NCI-H1436 treated with DMSO at 0.1 percent for 48 hours (cell line): Measurements from ENCODE around the gene COBLL1.
"Not testable (repeated sequence)": the region's sequence is repeated elsewhere in the genome, so short reads cannot be mapped to it uniquely, and the experiment has no call there.

Experiments
- DNase-seq: peaks from one replicate; lab custom pipeline; 2025; lab: John Stamatoyannopoulos, UW

Gene COBLL1

DNA sequence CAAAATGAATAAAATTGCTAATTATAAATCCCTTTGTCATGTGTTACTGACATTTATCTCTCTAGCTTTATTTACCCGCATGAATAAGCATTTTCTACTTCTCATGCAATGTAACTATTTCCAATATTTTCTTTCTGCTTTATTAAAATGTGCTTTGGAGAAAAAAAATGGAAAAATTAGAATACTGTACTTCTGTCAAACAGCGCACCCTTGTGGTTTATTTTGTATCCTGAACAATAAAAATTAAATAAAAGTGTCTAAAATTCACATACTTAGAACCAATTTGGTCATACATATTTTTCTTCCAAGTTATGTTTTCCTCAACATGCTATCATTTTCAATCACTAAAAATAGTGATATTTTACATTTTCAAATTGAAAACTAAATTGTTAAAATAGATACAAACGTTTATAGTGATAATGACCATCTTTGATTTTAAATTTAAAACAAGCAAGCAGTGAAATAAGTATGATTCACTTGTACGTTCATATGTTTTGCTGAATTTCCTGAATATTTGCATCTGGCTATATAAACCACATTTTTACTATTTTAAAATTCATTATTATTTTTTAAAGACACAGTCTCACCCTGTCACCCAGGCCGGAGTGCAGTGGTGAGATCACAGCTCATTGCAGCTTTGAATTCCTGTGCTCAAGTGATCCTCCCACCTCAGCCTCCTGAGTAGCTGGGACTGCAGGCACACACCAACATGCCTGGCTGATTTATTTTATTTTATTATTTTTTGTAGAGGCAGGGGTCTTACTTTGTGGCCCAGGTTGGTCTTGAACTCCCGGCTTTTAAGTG lies 124.4 kb downstream of the COBLL1 start:
- no peak for DNase-seq

- DNase-seq, result no peak
Measured at GRCh38 chr2:164714471-164714870, 127.2 kb downstream of the COBLL1 start.

DNA sequence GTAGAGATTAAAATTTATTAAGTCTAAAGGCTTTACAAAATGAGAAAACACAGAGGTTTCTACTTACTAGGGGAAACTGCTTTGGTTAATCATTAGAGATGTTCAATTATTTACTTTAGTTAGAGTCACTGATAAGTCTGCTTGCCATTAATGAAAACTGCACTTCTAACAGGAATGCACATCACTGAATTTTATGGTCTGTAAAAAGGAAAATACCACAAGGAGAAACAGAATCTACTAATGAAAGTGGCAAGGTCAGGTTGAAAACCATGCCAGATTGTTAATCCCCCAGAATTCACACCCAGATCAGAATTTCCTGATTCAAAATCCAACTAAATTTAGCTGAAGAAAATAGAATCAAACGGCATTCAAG lies 129.9 kb downstream of the COBLL1 start:
- DNase-seq, result no peak

DNA sequence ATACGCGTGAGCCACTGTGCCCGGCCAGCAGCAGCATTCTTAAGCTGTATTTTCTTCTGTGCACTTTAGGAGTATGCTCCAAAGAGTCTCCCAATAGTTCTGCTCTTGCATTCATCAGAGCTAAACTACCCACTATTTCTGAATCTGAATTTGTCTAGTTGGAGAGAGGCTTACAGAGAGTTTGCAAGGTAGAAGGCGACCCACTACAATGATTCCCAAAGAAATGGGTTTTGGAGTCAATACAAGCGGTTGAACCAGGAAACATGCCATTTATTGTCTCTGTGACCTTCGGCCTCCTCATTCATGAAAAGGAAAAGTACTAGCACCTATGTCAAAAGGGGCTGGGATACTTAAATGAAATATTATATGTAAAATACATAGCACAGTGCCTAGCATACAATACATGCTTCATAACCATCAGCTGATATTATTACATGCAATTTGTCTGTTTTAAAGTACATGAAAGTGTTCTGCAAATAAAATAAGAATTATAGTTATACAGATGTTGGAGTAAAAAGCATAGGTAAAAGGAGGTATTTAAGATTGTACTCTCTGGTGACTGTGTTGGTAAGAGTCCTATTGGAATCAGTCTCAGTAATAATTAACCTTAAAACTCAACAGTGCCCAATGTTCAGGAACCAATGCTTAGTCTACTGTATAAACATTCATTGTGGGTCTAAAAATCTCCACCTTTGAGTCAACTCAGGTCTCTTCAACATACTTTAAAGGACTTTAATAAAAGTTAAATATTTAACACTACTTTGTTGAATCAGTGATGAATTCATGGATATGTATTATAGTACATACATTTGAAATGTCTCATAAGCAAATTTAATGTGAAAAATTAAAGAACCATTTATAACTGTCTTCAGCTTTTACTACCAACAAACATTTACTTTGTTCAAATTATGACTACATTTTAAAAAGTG lies 130.5 kb downstream of the COBLL1 start:
- no peak for DNase-seq

DNA sequence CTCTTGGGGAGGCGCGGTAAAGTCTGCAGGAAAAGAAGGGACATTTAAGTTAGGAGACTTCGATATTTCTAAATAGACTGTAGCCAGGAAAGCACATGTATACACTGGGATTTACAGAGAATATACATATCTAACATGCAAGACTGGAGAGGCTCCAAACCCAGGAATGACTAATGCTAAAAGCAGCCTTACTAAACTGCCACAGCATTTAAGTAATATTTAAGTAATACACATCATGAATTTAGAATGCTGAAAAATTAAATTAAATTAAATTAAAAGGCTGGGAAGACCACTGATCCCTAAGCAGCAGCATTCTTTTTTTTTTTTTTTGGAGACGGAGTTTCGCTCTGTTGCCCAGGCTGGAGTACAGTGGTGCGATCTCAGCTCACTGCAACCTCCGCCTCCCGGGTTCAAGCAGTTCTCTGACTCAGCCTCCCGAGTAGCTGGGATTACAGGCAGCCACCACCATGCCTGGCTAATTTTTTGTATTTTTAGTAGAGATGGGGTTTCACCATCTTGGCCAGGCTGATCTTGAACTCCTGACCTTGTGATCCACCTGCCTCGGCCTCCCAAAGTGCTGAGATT lies 131.3 kb downstream of the COBLL1 start:
- DNase-seq, result not testable (repeated sequence)

- DNase-seq, result no peak
Measured at GRCh38 chr2:164706522-164706921, 135.1 kb downstream of the COBLL1 start.

GRCh38 chr2:164705412-164706167 lies 136.0 kb downstream of the COBLL1 start:
- DNase-seq, result no peak

- no peak for DNase-seq
Measured at GRCh38 chr2:164703915-164704706, 137.5 kb downstream of the COBLL1 start.

GRCh38 chr2:164701565-164701964 lies 140.1 kb downstream of the COBLL1 start:
- DNase-seq, result no peak

- no peak for DNase-seq
Measured at GRCh38 chr2:164700390-164700789, 141.2 kb downstream of the COBLL1 start.

DNA sequence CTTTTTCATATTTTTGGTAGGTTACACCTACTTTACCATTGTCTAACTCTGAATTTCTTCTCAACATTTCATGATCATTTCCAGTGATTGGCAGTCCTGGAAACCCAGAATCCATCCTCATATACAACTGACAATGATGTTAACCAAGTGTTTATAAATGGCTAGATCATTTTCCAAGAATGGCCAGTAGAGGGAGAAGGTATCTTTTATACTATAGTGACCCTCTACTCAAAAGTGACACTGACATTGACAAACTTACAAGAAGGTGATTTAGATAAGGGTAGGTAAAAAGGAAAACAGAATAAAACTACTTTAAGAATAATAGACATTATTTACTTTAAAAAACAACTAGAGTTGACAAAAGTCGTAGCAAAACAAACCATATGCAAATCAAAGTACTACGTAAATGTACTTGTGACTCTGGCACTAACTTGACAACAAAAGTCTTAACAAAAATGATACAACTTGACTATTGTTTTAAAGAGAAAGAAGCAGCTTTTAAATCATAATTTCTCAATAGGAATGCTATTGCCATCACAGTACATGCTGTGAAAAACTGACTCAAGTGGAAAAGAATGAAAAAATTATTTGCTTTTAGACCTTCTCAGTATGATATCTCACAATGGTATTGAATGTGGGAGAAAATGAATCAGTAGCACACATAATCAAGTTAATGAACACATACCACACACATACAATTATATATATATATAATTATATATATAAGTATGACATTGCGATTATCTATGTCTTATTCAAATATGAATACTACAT lies 143.7 kb downstream of the COBLL1 start:
- DNase-seq, result no peak

GRCh38 chr2:164696634-164697033 lies 145.0 kb downstream of the COBLL1 start:
- DNase-seq, result no peak

DNA sequence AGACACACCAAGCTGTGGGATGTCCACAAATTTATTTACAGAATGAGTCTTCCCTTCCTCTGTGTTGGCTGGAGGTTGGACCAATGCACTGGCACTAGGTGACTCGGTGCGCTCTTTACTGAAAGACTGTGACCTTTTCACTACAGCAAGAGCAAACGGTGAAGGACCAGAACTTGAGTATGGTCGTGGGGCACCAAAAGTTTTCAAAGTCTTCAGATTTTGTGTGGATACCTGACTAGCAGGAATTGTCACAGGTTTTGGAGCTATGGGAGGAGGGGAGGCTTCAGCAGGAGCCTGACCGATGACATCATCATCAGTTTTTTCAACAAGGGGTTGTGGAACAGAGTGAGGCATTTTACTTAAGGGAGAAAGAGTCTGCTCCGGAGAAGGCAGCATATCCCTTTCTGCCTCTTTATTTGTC lies 147.3 kb downstream of the COBLL1 start:
- no peak for DNase-seq

DNA sequence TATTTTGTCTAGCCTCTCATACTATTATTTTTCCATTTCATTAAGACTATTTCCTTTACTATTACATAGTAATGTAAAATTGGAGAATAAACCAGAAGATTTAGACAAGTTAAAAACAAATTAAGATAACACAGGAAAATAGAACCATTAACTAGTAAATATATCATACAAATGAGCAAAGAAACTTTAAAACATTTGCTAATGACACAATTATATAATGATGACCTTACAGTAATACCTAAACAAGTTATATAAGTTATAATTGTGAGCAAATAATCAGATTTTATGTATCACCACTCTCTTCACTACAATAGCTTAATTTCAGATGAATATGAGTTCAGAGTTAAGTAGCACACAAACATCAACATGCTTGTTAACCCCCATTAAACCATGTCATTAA lies 147.8 kb downstream of the COBLL1 start:
- DNase-seq, result no peak

DNA sequence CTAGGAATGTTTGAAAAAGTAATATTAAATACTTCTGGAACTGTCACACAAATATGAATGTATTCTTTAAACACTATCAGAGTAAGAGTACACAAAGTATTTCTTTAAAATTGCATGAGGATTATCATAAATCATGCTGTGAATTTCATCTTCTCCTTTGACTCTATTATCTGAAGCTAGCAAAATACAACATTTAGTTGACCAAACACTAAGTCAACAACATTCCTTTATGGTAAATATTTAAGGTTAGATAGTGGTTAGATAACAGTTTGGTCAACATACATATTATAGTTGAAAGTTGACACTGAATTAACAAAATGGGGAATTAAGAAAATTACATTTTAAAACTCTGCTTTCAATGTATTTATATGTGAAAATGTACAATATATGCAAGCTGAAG lies 148.2 kb downstream of the COBLL1 start:
- DNase-seq, result no peak

GRCh38 chr2:164692958-164693357 lies 148.7 kb downstream of the COBLL1 start:
- DNase-seq, result no peak

DNA sequence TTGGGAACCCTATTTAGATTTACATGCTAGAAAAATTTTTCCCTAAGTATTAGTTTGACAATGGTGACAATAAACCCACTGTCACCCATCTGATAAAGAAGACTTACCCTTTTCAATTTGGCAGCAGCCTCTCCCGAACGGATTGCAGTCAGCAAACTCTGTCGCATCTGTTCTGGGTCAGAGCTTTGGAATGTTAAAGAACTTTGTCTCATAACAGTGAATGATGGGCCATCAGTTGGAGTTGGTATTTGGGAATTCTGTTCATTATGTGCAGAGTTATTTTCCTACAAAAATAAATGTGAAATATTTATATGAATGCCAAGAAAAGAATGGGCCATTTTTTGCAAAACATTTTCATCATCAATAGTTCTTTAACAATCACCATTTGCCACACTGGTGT lies 149.5 kb downstream of the COBLL1 start:
- DNase-seq, result no peak

GRCh38 chr2:164691346-164691887 lies 150.2 kb downstream of the COBLL1 start:
- DNase-seq, result no peak

DNA sequence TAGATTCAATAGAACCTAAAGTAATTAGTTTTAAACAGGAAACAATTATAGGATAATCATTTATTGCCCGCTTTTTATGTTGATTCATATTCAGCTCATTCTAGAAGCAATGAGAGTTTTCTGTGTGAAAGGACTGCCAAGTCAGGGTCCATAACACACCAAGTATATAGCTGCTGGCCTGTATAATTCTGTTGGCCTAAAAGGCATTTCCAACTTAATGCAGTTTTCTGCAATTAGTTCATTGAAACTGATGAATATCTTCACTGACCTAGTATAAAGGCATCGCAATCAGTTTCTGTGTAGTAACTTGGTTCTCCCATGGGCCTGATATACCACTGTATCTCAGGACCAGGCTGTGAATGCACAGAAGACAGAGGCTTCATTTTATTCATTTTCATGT lies 151.3 kb downstream of the COBLL1 start:
- no peak for DNase-seq

- DNase-seq, result no peak
Measured at GRCh38 chr2:164688896-164689419, 152.7 kb downstream of the COBLL1 start.
